ENCODE results near the gene C7orf57.
"Not testable (repeated sequence)": the region's sequence is repeated elsewhere in the genome, so short reads cannot be mapped to it uniquely, and the experiment has no call there.

Gene C7orf57

GRCh38 chr7:48035967-48036478 is 680 bp downstream of the C7orf57 start:
- peak; percentile 52 for DNase-seq (ENCODE audit: low read depth)

- no peak for DNase-seq (ENCODE audit: low read depth)
Measured at GRCh38 chr7:48038815-48039506, 3.6 kb downstream of the C7orf57 start.

- DNase-seq (ENCODE audit: low read depth): no peak
Measured at GRCh38 chr7:48040944-48041652, 5.8 kb downstream of the C7orf57 start.

GRCh38 chr7:48041653-48041970 is 6.3 kb downstream of the C7orf57 start:
- peak; percentile 80 for DNase-seq (ENCODE audit: low read depth)

GRCh38 chr7:48042216-48042615 is 6.9 kb downstream of the C7orf57 start:
- DNase-seq (ENCODE audit: low read depth): peak; percentile 25

GRCh38 chr7:48042636-48043035 is 7.3 kb downstream of the C7orf57 start:
- DNase-seq (ENCODE audit: low read depth): no peak

GRCh38 chr7:48045195-48045765 is 9.9 kb downstream of the C7orf57 start:
- no peak for DNase-seq (ENCODE audit: low read depth)

- DNase-seq (ENCODE audit: low read depth): no peak
Measured at GRCh38 chr7:48046458-48046857, 11.1 kb downstream of the C7orf57 start.

GRCh38 chr7:48048113-48048512 is 12.8 kb downstream of the C7orf57 start:
- peak; percentile 15 for DNase-seq (ENCODE audit: low read depth)

- DNase-seq (ENCODE audit: low read depth): no peak
Measured at GRCh38 chr7:48049850-48050249, 14.5 kb downstream of the C7orf57 start.

GRCh38 chr7:48052748-48053147 is 17.4 kb downstream of the C7orf57 start:
- peak; percentile 85 for DNase-seq (ENCODE audit: low read depth)

- DNase-seq (ENCODE audit: low read depth): no peak
Measured at GRCh38 chr7:48053736-48054135, 18.4 kb downstream of the C7orf57 start.

GRCh38 chr7:48058990-48059389 is 23.6 kb downstream of the C7orf57 start:
- DNase-seq (ENCODE audit: low read depth): no peak

- DNase-seq (ENCODE audit: low read depth): no peak
Measured at GRCh38 chr7:48059706-48060105, 24.4 kb downstream of the C7orf57 start.

GRCh38 chr7:48063985-48064384 is 28.6 kb downstream of the C7orf57 start:
- no peak for DNase-seq (ENCODE audit: low read depth)

GRCh38 chr7:48067475-48067874 is 32.1 kb downstream of the C7orf57 start:
- DNase-seq (ENCODE audit: low read depth): peak; percentile 39

GRCh38 chr7:48074204-48074654 is 38.9 kb downstream of the C7orf57 start:
- peak; percentile 71 for DNase-seq (ENCODE audit: low read depth)

GRCh38 chr7:48077423-48077822 is 42.1 kb downstream of the C7orf57 start:
- no peak for DNase-seq (ENCODE audit: low read depth)

- DNase-seq (ENCODE audit: low read depth): no peak
Measured at GRCh38 chr7:48078470-48078869, 43.1 kb downstream of the C7orf57 start.

- not testable (repeated sequence) for DNase-seq (ENCODE audit: low read depth)
Measured at GRCh38 chr7:48082378-48082777, 47.0 kb downstream of the C7orf57 start.

GRCh38 chr7:48083114-48083830 is 47.9 kb downstream of the C7orf57 start:
- DNase-seq (ENCODE audit: low read depth): peak; percentile 75

- DNase-seq (ENCODE audit: low read depth): peak; percentile 100
Measured at GRCh38 chr7:48084727-48085432, 49.5 kb downstream of the C7orf57 start.

All from ELR (cell line).